Mammary epithelial cell (primary cell): ENCODE results near the gene MADD.

Experiments used
- CTCF ChIP-seq, 2 donors: IDR thresholded peaks in 1 of 2; conservative IDR thresholded peaks in 1 of 2; 2 replicates each; pipeline ENCODE4 v1.5.1; 2011 to 2012; ENCODE audit warnings: inconsistent platforms in 2 of 2, low read length in 2 of 2, mild to moderate bottlenecking in 2 of 2, control low read depth in 1 of 2, low read depth in 1 of 2; ENCODE audit not compliant: insufficient read depth in 1 of 2; ENCODE audit errors: extremely low read depth in 1 of 2
- EZH2 ChIP-seq: IDR thresholded peaks from 2 replicates; pipeline ENCODE4 v1.6.1; 2012; ENCODE audit warnings: low read length, inconsistent platforms, borderline replicate concordance

GRCh38 chr11:47352556-47352955 is 82.6 kb downstream of the MADD start, which contains the start of gene MYBPC3:
- TF ChIP-seq CTCF (conservative IDR thresholded peaks at IDR 0.05 in 1 of 2, IDR thresholded peaks at IDR 0.05 in 1 of 2; ENCODE audit: extremely low read depth in 1 of 2, insufficient read depth in 1 of 2, low read depth in 1 of 2, low read length in 2 of 2) (no peak), EZH2 (no peak)
